HepG2 (cell line): ENCODE data around the gene TMED6. TPM values are rescaled to one million over a fixed set of nuclear protein-coding genes. Genes with fewer than 3 reads are reported as not detected.

Source experiments
- ATM ChIP-seq: fragments of 450-650 bp; IDR thresholded peaks from 2 replicates; pipeline ENCODE4 v1.7.1; 2017; ENCODE audit warnings: mild to moderate bottlenecking, borderline replicate concordance
- FOXJ3 ChIP-seq: sonication (generic); formaldehyde crosslinking; IDR thresholded peaks from 2 replicates; pipeline ENCODE4 v1.4.0; 2020; ENCODE audit warnings: missing genetic modification reagents, mild to moderate bottlenecking, borderline replicate concordance
- MYPOP ChIP-seq: sonication (generic); formaldehyde crosslinking; IDR thresholded peaks from 2 replicates; pipeline ENCODE4 v1.8.1; 2023; ENCODE audit warnings: mild to moderate bottlenecking, moderate library complexity, missing genetic modification reagents
- NFYC ChIP-seq: IDR thresholded peaks from 2 replicates; pipeline ENCODE4 v1.6.1; 2016; ENCODE audit warnings: missing genetic modification reagents, missing compliant biosample characterization
- RFXAP ChIP-seq: sonication (generic); formaldehyde crosslinking; IDR thresholded peaks from 2 replicates; pipeline ENCODE4 v1.4.0; 2020; ENCODE audit warnings: missing genetic modification reagents, borderline replicate concordance
- UBTF ChIP-seq: sonication (generic); formaldehyde crosslinking; IDR thresholded peaks from 2 replicates; pipeline ENCODE4 v1.4.0; 2020; ENCODE audit warnings: mild to moderate bottlenecking, missing genetic modification reagents
- ZBED4 ChIP-seq: sonication (generic); formaldehyde crosslinking; IDR thresholded peaks from 2 replicates; pipeline ENCODE4 v1.4.0; 2020; ENCODE audit warnings: missing genetic modification reagents, borderline replicate concordance
- ZBTB20 ChIP-seq: sonication (generic); formaldehyde crosslinking; IDR thresholded peaks from 2 replicates; pipeline ENCODE4 v1.8.1; 2023; ENCODE audit warnings: missing genetic modification reagents, low read depth, mild to moderate bottlenecking, borderline replicate concordance
- ZNF10 ChIP-seq: sonication (generic); formaldehyde crosslinking; IDR thresholded peaks from 2 replicates; pipeline ENCODE4 v1.4.0; 2020; ENCODE audit warnings: mild to moderate bottlenecking, low read depth, missing genetic modification reagents, borderline replicate concordance
- ZNF142 ChIP-seq: sonication (generic); formaldehyde crosslinking; IDR thresholded peaks from 2 replicates; pipeline ENCODE4 v1.4.0; 2020; ENCODE audit warnings: missing genetic modification reagents
- ZNF530 ChIP-seq: sonication (generic); formaldehyde crosslinking; IDR thresholded peaks from 2 replicates; pipeline ENCODE4 v1.5.0; 2020; ENCODE audit warnings: low read depth, mild to moderate bottlenecking, missing genetic modification reagents
- ZNF607 ChIP-seq: sonication (generic); formaldehyde crosslinking; IDR thresholded peaks from 2 replicates; pipeline ENCODE4 v1.5.1; 2020; ENCODE audit warnings: missing genetic modification reagents, mild to moderate bottlenecking, borderline replicate concordance
- ZNF720 ChIP-seq: sonication (generic); formaldehyde crosslinking; IDR thresholded peaks from 2 replicates; pipeline ENCODE4 v1.4.0; 2020; ENCODE audit warnings: missing genetic modification reagents
- polyA plus RNA-seq, 8 experiments: library from polyadenylated mRNA; depleted of rRNA in 3 of 8; stranded (reverse) in 7 of 8; unstranded in 1 of 8; fragments of >200 nt; fragmentation: Illumina TruSeq in 4 of 8; extraction: Trizol in 4 of 8; gene quantifications; 2 replicates each; pipeline versions ENCODE4 v1.2.1 to v1.2.3, GENCODE V29; 2011 to 2016; ENCODE audit warnings: low read depth in 4 of 8, missing spikeins in 1 of 8, mixed read lengths in 1 of 8; ENCODE audit not compliant: insufficient read depth in 1 of 8
- total RNA-seq, 5 experiments: library from RNA; depleted of rRNA; stranded (reverse); fragments of >200 nt; fragmentation: Illumina TruSeq; extraction: Trizol; gene quantifications; 2 replicates each; pipeline ENCODE4 v1.2.3, GENCODE V29; 2016; ENCODE audit warnings: low read depth in 1 of 5

Gene TMED6
- total and polyA plus RNA-seq, 2 of the 13 experiments (the other 11 are each of a cell fraction or from before 2014, with no cell fraction given), result 9.8 to 14.4 TPM

GRCh38 chr16:69326172-69326873 is 25.3 kb downstream of the TMED6 start (continued):
- TF ChIP-seq NFYC (no peak), RFXAP (CRISPR knock-in tag) (no peak), ATM (no peak), ZNF607 (no peak), ZBTB20 (CRISPR knock-in tag) (no peak), FOXJ3 (CRISPR knock-in tag) (0 out of 2 replicates have a peak, but pooled peaks have one; percentile 58), ZBED4 (CRISPR knock-in tag) (no peak), ZNF142 (CRISPR knock-in tag) (no peak), UBTF (peak; percentile 63; the same call in 1 of the 2 replicates), ZNF530 (no peak), ZNF10 (CRISPR knock-in tag) (no peak), MYPOP (CRISPR knock-in tag) (0 out of 2 replicates have a peak, but pooled peaks have one; percentile 67), ZNF720 (CRISPR knock-in tag) (no peak)
